Tibial nerve (tissue), 4 donors: ENCODE results near the gene OR51Q1.

Source experiments
- EP300 ChIP-seq, 2 donors: sonication (generic); formaldehyde crosslinking; IDR thresholded peaks; one replicate each; pipeline ENCODE4 v1.6.1; 2017; ENCODE audit warnings: antibody characterized with exemption in 2 of 2, mild to moderate bottlenecking in 1 of 2
- TF ChIP-seq, protein P1 (sequence below), 5 experiments: fragments of 200-600 bp in 3 of 5; fragments of 450-650 bp in 2 of 5; sonication (generic) in 3 of 5; IDR thresholded peaks; one replicate each; pipeline ENCODE4 v1.5.1; 2016 to 2019; ENCODE audit warnings: antibody characterized with exemption in 5 of 5, mild to moderate bottlenecking in 3 of 5, moderate library complexity in 2 of 5

- TF ChIP-seq, protein P1, sequence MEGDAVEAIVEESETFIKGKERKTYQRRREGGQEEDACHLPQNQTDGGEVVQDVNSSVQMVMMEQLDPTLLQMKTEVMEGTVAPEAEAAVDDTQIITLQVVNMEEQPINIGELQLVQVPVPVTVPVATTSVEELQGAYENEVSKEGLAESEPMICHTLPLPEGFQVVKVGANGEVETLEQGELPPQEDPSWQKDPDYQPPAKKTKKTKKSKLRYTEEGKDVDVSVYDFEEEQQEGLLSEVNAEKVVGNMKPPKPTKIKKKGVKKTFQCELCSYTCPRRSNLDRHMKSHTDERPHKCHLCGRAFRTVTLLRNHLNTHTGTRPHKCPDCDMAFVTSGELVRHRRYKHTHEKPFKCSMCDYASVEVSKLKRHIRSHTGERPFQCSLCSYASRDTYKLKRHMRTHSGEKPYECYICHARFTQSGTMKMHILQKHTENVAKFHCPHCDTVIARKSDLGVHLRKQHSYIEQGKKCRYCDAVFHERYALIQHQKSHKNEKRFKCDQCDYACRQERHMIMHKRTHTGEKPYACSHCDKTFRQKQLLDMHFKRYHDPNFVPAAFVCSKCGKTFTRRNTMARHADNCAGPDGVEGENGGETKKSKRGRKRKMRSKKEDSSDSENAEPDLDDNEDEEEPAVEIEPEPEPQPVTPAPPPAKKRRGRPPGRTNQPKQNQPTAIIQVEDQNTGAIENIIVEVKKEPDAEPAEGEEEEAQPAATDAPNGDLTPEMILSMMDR (IDR thresholded peaks at IDR 0.05), result no peak
- TF ChIP-seq EP300 (IDR thresholded peaks at IDR 0.05), result no peak
Measured at GRCh38 chr11:5460983-5461621, 39.2 kb downstream of the OR51Q1 start.
